Measurements from ENCODE around the gene GRK3.
"Not testable (repeated sequence)": the region's sequence is repeated elsewhere in the genome, so short reads cannot be mapped to it uniquely, and the experiment has no call there.

The GRK3 gene

DNA sequence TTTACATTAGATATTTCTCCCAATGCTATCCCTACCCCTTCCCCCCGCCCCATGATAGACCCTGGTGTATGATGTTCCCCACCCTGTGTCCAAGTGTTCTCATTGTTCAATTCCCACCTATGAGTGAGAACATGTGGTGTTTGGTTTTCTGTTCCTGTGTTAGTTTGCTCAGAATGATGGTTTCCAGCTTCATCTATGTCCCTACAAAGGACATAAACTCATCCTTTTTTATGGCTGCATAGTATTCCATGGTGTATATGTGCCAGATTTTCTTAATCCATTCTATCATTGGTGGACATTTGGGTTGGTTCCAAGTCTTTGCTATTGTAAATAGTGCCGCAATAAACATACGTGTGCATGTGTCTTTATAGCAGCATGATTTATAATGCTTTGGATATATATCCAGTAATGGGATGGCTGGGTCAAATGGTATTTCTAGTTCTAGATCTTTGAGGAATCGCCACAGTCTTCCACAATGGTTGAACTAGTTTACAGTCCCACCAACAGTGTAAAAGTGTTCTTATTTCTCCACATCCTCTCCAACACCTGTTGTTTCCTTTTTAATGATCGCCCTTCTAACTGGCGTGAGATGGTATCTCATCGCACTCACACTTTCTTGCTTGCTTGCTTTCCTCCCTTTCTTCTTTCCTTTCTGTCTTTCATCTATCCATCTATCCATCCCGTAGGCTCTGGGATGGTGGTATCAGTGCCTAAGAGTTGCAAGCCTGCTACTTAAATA lies 7.7 kb downstream of the GRK3 start:
- H3K36me3 ChIP-seq (ENCODE audit: control insufficient read depth in 2 of 2, insufficient read depth in 2 of 2, low read length in 2 of 2); H3K4me3 ChIP-seq (ENCODE audit: low read length in 2 of 2); H3K27ac ChIP-seq (ENCODE audit: low read depth in 2 of 2, low read length in 2 of 2); H3K27me3 ChIP-seq (ENCODE audit: control insufficient read depth in 2 of 2, insufficient read depth in 2 of 2, low read length in 2 of 2); H3K9ac ChIP-seq (ENCODE audit: low read depth in 1 of 2, low read length in 2 of 2); H3K4me1 ChIP-seq (ENCODE audit: control insufficient read depth in 2 of 2, insufficient read depth in 2 of 2, low read length in 2 of 2); H3K9me3 ChIP-seq (ENCODE audit: control insufficient read depth in 2 of 2, low read length in 2 of 2): not testable (repeated sequence)

DNA sequence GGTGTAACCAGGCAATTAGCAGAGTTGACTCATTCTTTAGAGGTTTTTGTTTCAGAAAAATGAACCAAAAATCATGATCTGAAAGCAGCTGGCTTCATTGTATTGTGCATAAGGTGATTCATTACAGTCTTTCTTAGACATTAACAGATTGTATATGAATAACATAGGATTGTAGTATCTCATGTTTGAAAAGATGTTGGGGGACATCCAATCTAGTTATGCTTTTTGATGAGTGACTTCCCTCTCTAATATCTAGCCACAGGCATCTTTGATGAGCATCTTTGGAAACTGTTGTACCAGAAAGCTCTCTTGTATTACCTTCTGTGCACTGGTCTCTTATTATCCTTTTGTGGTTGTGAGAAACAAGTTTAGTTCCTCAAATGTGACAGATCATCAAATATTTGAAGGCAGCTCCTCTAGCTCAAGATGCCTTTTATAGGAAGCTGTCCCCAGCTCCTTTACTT lies 8.3 kb downstream of the GRK3 start:
- Histone ChIP-seq H3K36me3 (ENCODE audit: control insufficient read depth in 2 of 2, insufficient read depth in 2 of 2, low read length in 2 of 2) (no peaks in the 10 kb centered on the region), H3K27ac (ENCODE audit: low read depth in 2 of 2, low read length in 2 of 2) (no peak overlapping the region), H3K9me3 (ENCODE audit: control insufficient read depth in 2 of 2, low read length in 2 of 2) (no peaks in the 10 kb centered on the region), H3K27me3 (ENCODE audit: control insufficient read depth in 2 of 2, insufficient read depth in 2 of 2, low read length in 2 of 2) (no peaks in the 10 kb centered on the region), H3K4me1 (ENCODE audit: control insufficient read depth in 2 of 2, insufficient read depth in 2 of 2, low read length in 2 of 2) (no peaks in the 10 kb centered on the region), H3K4me3 (ENCODE audit: low read length in 2 of 2) (no peak overlapping the region), H3K9ac (ENCODE audit: low read depth in 1 of 2, low read length in 2 of 2) (no peak overlapping the region)

DNA sequence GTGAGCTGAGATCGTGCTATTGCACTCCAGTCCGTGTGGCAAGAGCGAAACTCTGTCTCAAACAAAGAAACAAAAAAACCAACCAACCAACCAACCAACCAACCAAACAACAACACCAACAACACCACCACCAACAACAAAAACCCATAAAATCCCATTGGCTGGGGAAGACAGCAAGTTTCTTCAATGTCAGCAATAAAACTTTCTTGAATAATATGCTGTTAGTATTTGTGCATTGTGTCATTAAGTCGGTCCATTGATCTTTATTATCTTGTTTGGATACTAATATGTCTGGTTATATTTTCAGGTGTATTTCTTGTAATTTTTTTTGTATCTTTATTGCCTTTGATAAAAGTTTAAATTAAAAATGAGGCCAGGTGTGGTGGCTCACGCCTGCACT lies 9.4 kb downstream of the GRK3 start:
- Histone ChIP-seq H3K4me1 (ENCODE audit: control insufficient read depth in 2 of 2, insufficient read depth in 2 of 2, low read length in 2 of 2) (no peaks in the 10 kb centered on the region), H3K27me3 (ENCODE audit: control insufficient read depth in 2 of 2, insufficient read depth in 2 of 2, low read length in 2 of 2) (no peaks in the 10 kb centered on the region), H3K9ac (ENCODE audit: low read depth in 1 of 2, low read length in 2 of 2) (no peak overlapping the region), H3K27ac (ENCODE audit: low read depth in 2 of 2, low read length in 2 of 2) (no peak overlapping the region), H3K4me3 (ENCODE audit: low read length in 2 of 2) (no peak overlapping the region), H3K9me3 (ENCODE audit: control insufficient read depth in 2 of 2, low read length in 2 of 2) (no peaks in the 10 kb centered on the region), H3K36me3 (ENCODE audit: control insufficient read depth in 2 of 2, insufficient read depth in 2 of 2, low read length in 2 of 2) (no peaks in the 10 kb centered on the region)

DNA sequence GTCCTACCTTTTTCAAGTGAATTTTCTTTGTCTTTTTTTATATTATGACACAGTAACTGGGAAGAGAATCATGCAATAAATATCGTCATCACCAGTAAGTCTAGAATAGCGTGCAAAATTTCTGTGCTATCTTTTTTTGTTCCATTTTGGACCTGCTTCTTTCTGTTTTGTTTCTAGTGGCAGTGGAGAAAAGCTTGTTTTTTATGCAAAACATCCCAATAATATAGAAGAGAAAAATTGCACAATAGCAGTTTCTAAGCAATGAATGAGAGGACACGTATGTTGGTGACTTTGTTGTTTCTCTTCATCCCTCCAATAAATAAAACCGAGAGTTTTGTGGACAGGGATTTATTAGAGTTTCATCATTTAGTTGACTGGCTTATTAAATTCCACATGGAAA lies 10.3 kb downstream of the GRK3 start:
- Histone ChIP-seq H3K27ac (ENCODE audit: low read depth in 2 of 2, low read length in 2 of 2) (no peak overlapping the region), H3K36me3 (ENCODE audit: control insufficient read depth in 2 of 2, insufficient read depth in 2 of 2, low read length in 2 of 2) (no peaks in the 10 kb centered on the region), H3K4me1 (ENCODE audit: control insufficient read depth in 2 of 2, insufficient read depth in 2 of 2, low read length in 2 of 2) (no peaks in the 10 kb centered on the region), H3K9ac (ENCODE audit: low read depth in 1 of 2, low read length in 2 of 2) (no peak overlapping the region), H3K4me3 (ENCODE audit: low read length in 2 of 2) (no peak overlapping the region), H3K9me3 (ENCODE audit: control insufficient read depth in 2 of 2, low read length in 2 of 2) (no peaks in the 10 kb centered on the region), H3K27me3 (ENCODE audit: control insufficient read depth in 2 of 2, insufficient read depth in 2 of 2, low read length in 2 of 2) (no peaks in the 10 kb centered on the region)

DNA sequence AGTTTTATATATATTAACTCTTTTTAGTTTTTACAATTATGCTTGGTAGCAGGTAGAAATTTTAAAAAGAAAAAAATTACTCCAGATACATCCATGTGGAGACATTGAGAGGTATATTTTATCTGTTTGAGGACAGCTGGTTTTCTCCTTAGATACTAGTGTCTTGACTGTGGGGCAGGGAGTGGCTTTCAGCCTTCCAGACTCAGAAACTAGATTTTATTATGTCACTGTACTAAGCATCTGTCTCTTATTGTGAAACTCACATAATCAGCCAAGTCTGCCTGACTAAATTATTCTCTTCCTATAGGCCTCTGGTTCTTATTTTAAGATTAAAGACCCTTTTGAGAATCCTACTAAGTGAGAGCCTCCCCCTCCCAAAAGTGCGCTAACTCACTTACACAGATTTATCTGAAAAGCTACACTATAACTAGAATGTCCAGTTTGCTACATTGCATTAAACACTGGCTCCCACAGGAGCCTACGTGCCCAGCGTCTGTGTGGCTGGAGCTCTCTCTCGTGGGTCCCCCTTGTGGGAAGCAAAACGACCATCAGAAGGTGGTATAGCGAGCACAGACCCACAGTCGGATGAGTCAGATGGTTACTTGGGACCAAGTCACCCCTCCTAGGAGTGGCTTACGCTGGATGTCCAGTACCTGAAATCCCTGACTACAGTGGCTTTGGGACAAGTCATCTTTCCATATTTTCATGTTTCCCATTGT lies 11.4 kb downstream of the GRK3 start:
- H3K4me3 ChIP-seq (ENCODE audit: low read length in 2 of 2); H3K4me1 ChIP-seq (ENCODE audit: control insufficient read depth in 2 of 2, insufficient read depth in 2 of 2, low read length in 2 of 2); H3K9me3 ChIP-seq (ENCODE audit: control insufficient read depth in 2 of 2, low read length in 2 of 2); H3K27me3 ChIP-seq (ENCODE audit: control insufficient read depth in 2 of 2, insufficient read depth in 2 of 2, low read length in 2 of 2); H3K36me3 ChIP-seq (ENCODE audit: control insufficient read depth in 2 of 2, insufficient read depth in 2 of 2, low read length in 2 of 2); H3K27ac ChIP-seq (ENCODE audit: low read depth in 2 of 2, low read length in 2 of 2); H3K9ac ChIP-seq (ENCODE audit: low read depth in 1 of 2, low read length in 2 of 2): not testable (repeated sequence)

DNA sequence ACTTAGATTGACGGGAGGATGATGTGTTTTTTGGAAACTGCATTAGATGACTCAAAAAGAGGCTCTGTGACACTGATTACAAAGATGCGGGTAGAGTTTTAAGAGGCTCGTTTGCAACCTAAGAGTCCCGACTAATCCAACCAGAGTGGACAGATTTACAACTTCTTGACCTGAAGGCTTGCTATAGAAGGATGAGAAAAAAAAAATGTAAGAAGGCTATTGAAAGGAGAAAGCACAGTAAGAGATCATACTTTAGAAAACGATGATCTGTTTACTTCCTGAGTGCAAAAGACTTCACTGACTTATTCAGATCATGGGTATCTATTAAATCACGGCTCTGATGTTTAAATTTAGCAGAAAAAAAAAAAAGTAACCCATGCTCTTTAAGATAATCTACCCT lies 17.0 kb downstream of the GRK3 start:
- H3K9ac ChIP-seq (ENCODE audit: low read depth in 1 of 2, low read length in 2 of 2), result not testable (repeated sequence)

DNA sequence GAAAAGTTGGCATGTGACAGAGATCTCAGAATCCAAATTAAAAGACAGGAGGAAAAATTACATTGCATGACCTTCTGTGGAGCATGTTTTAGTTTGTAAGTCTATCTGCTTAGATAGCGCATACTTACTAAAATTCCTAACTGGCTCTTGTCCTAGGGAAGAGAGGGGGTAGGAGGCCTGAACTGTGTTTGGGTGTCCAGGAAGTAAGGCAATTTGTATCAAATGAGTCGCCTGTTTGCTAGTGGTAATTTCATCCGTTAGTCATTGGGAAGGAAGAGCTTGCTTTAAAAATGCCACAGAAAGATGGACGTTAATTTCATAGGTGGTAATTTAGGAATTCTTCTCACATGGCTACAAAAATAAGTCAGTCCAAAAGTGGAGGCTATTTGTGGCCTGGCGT lies 18.5 kb downstream of the GRK3 start:
- Histone ChIP-seq H3K4me1 (ENCODE audit: control insufficient read depth in 2 of 2, insufficient read depth in 2 of 2, low read length in 2 of 2) (no peaks in the 10 kb centered on the region), H3K9ac (ENCODE audit: low read depth in 1 of 2, low read length in 2 of 2) (no peak overlapping the region), H3K9me3 (ENCODE audit: control insufficient read depth in 2 of 2, low read length in 2 of 2) (no peaks in the 10 kb centered on the region), H3K4me3 (ENCODE audit: low read length in 2 of 2) (no peak overlapping the region), H3K27me3 (ENCODE audit: control insufficient read depth in 2 of 2, insufficient read depth in 2 of 2, low read length in 2 of 2) (no peaks in the 10 kb centered on the region), H3K36me3 (ENCODE audit: control insufficient read depth in 2 of 2, insufficient read depth in 2 of 2, low read length in 2 of 2) (no peaks in the 10 kb centered on the region), H3K27ac (ENCODE audit: low read depth in 2 of 2, low read length in 2 of 2) (no peak overlapping the region)

More for the DNA sequence above, 17.0 kb downstream of the GRK3 start:
- not testable (repeated sequence) for H3K4me3 ChIP-seq (ENCODE audit: low read length in 2 of 2); H3K4me1 ChIP-seq (ENCODE audit: control insufficient read depth in 2 of 2, insufficient read depth in 2 of 2, low read length in 2 of 2); H3K9me3 ChIP-seq (ENCODE audit: control insufficient read depth in 2 of 2, low read length in 2 of 2); H3K27me3 ChIP-seq (ENCODE audit: control insufficient read depth in 2 of 2, insufficient read depth in 2 of 2, low read length in 2 of 2); H3K36me3 ChIP-seq (ENCODE audit: control insufficient read depth in 2 of 2, insufficient read depth in 2 of 2, low read length in 2 of 2); H3K27ac ChIP-seq (ENCODE audit: low read depth in 2 of 2, low read length in 2 of 2)

DNA sequence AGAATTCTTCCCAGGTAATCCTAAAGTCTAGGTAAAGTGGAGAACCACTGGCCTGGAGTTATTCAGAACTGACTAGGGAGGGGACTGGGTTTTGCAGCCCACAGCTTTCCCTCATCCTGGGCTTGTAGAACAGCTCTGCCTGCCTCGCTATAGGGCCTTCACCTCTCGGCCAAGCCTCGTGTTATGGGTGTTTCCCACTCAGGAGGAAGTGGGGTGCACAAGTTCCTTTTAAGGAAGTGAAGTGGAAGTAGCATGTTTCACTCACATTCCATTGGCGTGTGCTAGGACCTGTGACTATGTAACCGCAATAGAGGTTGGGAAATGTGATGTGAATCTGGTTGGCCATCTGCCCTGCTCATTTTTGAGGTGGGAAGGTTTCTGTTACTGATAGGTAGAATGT lies 20.5 kb downstream of the GRK3 start:
- not testable (repeated sequence) for H3K9ac ChIP-seq (ENCODE audit: low read depth in 1 of 2, low read length in 2 of 2); H3K27ac ChIP-seq (ENCODE audit: low read depth in 2 of 2, low read length in 2 of 2); H3K9me3 ChIP-seq (ENCODE audit: control insufficient read depth in 2 of 2, low read length in 2 of 2); H3K27me3 ChIP-seq (ENCODE audit: control insufficient read depth in 2 of 2, insufficient read depth in 2 of 2, low read length in 2 of 2); H3K36me3 ChIP-seq (ENCODE audit: control insufficient read depth in 2 of 2, insufficient read depth in 2 of 2, low read length in 2 of 2); H3K4me1 ChIP-seq (ENCODE audit: control insufficient read depth in 2 of 2, insufficient read depth in 2 of 2, low read length in 2 of 2); H3K4me3 ChIP-seq (ENCODE audit: low read length in 2 of 2)

DNA sequence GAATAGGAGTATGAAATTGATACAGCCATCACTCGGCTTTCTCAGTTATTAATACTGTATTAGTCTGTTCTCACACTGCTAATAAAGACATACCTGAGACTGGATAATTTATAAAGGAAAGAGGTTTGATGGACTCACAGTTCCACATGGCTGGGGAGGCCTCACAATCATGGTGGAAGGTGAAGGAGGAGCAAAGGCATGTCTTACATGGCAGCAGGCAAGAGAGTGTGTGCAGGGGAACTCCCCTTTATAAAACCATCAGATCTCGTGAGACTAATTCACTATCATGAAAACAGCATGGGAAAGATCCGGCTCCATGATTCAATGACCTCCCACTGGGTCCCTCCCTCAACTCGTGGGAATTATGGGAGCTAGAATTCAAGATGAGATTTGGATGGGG lies 25.2 kb downstream of the GRK3 start:
- H3K27ac ChIP-seq (ENCODE audit: low read depth in 2 of 2, low read length in 2 of 2); H3K4me3 ChIP-seq (ENCODE audit: low read length in 2 of 2); H3K9ac ChIP-seq (ENCODE audit: low read depth in 1 of 2, low read length in 2 of 2); H3K4me1 ChIP-seq (ENCODE audit: control insufficient read depth in 2 of 2, insufficient read depth in 2 of 2, low read length in 2 of 2); H3K27me3 ChIP-seq (ENCODE audit: control insufficient read depth in 2 of 2, insufficient read depth in 2 of 2, low read length in 2 of 2); H3K36me3 ChIP-seq (ENCODE audit: control insufficient read depth in 2 of 2, insufficient read depth in 2 of 2, low read length in 2 of 2); H3K9me3 ChIP-seq (ENCODE audit: control insufficient read depth in 2 of 2, low read length in 2 of 2): not testable (repeated sequence)

DNA sequence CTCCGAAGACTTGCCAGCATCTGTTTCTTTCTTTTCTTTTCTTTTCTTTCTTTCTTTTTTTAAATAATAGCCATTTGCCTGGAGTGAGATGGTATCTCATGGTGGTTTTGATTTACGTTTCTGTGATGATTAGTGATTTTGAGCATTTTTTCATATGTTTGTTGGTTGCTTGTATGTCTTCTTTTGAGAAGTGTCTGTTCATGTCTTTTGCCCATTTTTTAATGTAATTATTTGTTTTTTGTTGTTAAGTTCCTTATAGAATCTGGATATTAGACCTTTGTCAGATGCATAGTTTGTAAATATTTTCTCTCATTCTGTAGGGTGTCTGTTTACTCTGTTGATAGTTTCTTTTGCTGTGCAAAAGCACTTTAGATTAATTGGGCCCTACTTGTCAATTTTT lies 28.8 kb downstream of the GRK3 start:
- not testable (repeated sequence) for H3K4me3 ChIP-seq (ENCODE audit: low read length in 2 of 2); H3K27ac ChIP-seq (ENCODE audit: low read depth in 2 of 2, low read length in 2 of 2); H3K27me3 ChIP-seq (ENCODE audit: control insufficient read depth in 2 of 2, insufficient read depth in 2 of 2, low read length in 2 of 2); H3K9me3 ChIP-seq (ENCODE audit: control insufficient read depth in 2 of 2, low read length in 2 of 2); H3K4me1 ChIP-seq (ENCODE audit: control insufficient read depth in 2 of 2, insufficient read depth in 2 of 2, low read length in 2 of 2); H3K36me3 ChIP-seq (ENCODE audit: control insufficient read depth in 2 of 2, insufficient read depth in 2 of 2, low read length in 2 of 2); H3K9ac ChIP-seq (ENCODE audit: low read depth in 1 of 2, low read length in 2 of 2)

All from mucosa of rectum (tissue), 2 donors.